Psoas muscle (tissue), 8 donors: ENCODE data around the gene SETBP1. TPM values are rescaled to one million over a fixed set of nuclear protein-coding genes. Genes with fewer than 3 reads are reported as not detected.

Experiments used
- ATAC-seq, 4 donors: fragments of 200-7000 bp; cut with Tn5 transposase; one replicate each; pipeline ENCODE4 v1.9.1; 2020; ENCODE audit warnings: moderate library complexity in 3 of 4, mild to moderate bottlenecking in 2 of 4
- DNase-seq, 2 donors: peaks; one replicate each; pipeline ENCODE4 v3.0.0-alpha.2; 2020
- H3K27ac ChIP-seq: fragments of 200-600 bp; one replicate; pipeline ENCODE4 v1.8.0; 2022
- H3K27me3 ChIP-seq, 3 donors: fragments of 200-600 bp in 1 of 3; one replicate each; pipeline versions ENCODE4 v1.6.1 to v1.8.0; 2013 to 2022; ENCODE audit warnings: low read length in 2 of 3, mild to moderate bottlenecking in 2 of 3, moderate library complexity in 1 of 3; ENCODE audit not compliant: insufficient read depth in 3 of 3
- H3K36me3 ChIP-seq, 2 donors: fragments of 200-600 bp in 1 of 2; one replicate each; pipeline versions ENCODE4 v1.6.1 to v1.8.0; 2013 to 2022; ENCODE audit warnings: low read depth in 1 of 2, mild to moderate bottlenecking in 1 of 2, moderate library complexity in 1 of 2; ENCODE audit not compliant: insufficient read depth in 1 of 2
- H3K4me1 ChIP-seq: fragments of 200-600 bp; one replicate; pipeline ENCODE4 v1.8.0; 2022
- H3K4me3 ChIP-seq: fragments of 200-600 bp; one replicate; pipeline ENCODE4 v1.8.0; 2022; ENCODE audit warnings: mild to moderate bottlenecking
- H3K9me3 ChIP-seq: fragments of 200-600 bp; one replicate; pipeline ENCODE4 v1.8.0; 2022
- WGBS, 3 donors: extraction: QIAGEN DNeasy Blood & Tissue Kit; methylation state at CpG; one replicate each; pipeline versions ENCODE4 v1.1.6 to v1.1.7; 2013; 5-methylcytosine and 5-hydroxymethylcytosine counted together
- intact Hi-C, 2 donors: fragments of 100-400 bp; cut with DNase I; formaldehyde crosslinking; loops; one replicate each; pipeline versions ENCODE4 v1.11.0 to v1.14.2; 2022
- polyA plus RNA-seq, 3 donors: library from polyadenylated mRNA; stranded (reverse); fragments of 200-250 nt; gene quantifications; one replicate each; pipeline ENCODE4 v1.2.3, GENCODE V29; 2013
- total RNA-seq, 4 donors: library from RNA; stranded (reverse); fragmentation: NEBNext Ultra II Directional in 2 of 4; extraction: Animal tissue kit (Norgen Biotek cat#: 25700) in 2 of 4; gene quantifications; one replicate each; pipeline versions ENCODE4 v1.2.1 to v1.2.4, GENCODE V29; 2021 to 2023
- TF ChIP-seq, protein P1 (sequence below): fragments of 200-600 bp; IDR thresholded peaks from one replicate; pipeline ENCODE4 v1.8.0; 2022; ENCODE audit warnings: antibody characterized with exemption
- donor health status: healthy with polysubstance abuse.
- donor health status: DM: no; HTN: no; CAD: no; lungs with moderate emphysema.
- donor health status: Bipolar disorder and iron deficiency.
- donor health status: healthy.
- donor health status: DM: yes; HTN: yes; CAD: no.
- donor health status: DM: no; HTN: no; CAD: no.
- donor health status: DM: no; HTN: no; CAD: no.
- donor health status: DM: yes; HTN: yes; CAD: no.

Gene SETBP1
- total and polyA plus RNA-seq, 7 donors: 0.61 to 21.0 (median 10.5) TPM

DNA sequence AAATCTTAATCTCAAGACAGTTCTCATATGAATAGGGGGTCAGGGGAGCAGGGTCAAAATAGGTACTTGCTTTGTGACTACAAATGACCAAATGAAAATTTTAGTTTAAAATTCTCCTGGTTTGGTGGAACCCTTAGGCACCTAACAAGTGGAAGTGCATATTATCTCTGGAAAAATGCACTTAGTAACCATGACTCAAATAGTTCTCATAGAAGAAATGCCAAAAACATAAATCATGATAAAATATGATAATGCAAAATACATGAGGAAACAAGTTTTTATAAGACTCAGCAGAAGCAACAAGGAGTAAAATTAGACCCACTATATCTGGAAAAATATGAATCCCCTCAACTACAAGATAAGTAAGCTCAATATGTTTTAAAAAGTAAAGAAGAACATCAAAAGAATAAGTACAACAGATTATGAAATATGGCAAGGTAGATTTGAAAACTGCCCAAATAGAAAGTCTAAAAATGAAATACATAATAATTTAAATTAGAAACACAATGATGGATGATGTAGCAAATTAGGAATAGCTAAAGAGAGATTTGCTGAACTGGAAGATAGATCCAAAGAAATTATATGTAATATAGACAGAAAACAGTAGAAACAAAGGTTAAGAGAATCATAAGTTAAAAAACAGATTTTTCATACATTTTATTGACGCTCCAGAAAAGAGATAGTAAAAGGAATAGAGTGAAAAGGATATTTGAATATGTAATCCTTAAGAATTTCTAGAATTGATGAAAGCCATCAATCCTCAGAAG, 308.3 kb downstream of the SETBP1 start:
- H3K27ac ChIP-seq: no peak overlapping the region
- intact Hi-C loops: no loop called here
- WGBS, 3 donors: 94 to 100% (median 96%) methylated on average over 1 of the region's 1 CpG

DNA sequence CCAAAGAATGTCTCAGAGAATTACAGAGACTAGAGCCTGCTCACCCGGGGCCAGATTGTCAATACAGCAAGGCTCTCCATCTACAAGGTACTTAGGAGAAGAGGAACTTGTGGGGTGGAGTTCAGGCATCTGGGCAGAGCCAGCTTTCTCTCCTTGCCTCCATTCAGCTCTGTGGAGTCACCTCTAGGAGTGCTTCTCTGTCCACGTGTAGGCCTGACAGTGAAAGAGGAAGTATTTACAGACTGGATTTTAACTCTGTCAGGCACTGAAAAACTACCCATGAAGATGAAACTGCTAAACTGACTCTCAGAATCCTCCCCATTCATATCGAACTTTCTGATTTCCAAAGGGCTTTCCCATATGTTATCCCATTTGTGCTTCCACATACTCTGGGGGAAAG, 315.6 kb downstream of the SETBP1 start:
- intact Hi-C loops: no loop called here

More for the DNA sequence above, 308.3 kb downstream of the SETBP1 start:
- Histone ChIP-seq H3K27me3 (no peaks in the 10 kb centered on the region), H3K4me1 (peaks cover 3% of the 10 kb centered on the region), H3K4me3 (no peak overlapping the region), H3K9me3 (no peaks in the 10 kb centered on the region), H3K36me3 (no peaks in the 10 kb centered on the region)
- ATAC-seq (no peak), DNase-seq (no peak)
- TF ChIP-seq, protein P1, sequence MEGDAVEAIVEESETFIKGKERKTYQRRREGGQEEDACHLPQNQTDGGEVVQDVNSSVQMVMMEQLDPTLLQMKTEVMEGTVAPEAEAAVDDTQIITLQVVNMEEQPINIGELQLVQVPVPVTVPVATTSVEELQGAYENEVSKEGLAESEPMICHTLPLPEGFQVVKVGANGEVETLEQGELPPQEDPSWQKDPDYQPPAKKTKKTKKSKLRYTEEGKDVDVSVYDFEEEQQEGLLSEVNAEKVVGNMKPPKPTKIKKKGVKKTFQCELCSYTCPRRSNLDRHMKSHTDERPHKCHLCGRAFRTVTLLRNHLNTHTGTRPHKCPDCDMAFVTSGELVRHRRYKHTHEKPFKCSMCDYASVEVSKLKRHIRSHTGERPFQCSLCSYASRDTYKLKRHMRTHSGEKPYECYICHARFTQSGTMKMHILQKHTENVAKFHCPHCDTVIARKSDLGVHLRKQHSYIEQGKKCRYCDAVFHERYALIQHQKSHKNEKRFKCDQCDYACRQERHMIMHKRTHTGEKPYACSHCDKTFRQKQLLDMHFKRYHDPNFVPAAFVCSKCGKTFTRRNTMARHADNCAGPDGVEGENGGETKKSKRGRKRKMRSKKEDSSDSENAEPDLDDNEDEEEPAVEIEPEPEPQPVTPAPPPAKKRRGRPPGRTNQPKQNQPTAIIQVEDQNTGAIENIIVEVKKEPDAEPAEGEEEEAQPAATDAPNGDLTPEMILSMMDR: no peak

DNA sequence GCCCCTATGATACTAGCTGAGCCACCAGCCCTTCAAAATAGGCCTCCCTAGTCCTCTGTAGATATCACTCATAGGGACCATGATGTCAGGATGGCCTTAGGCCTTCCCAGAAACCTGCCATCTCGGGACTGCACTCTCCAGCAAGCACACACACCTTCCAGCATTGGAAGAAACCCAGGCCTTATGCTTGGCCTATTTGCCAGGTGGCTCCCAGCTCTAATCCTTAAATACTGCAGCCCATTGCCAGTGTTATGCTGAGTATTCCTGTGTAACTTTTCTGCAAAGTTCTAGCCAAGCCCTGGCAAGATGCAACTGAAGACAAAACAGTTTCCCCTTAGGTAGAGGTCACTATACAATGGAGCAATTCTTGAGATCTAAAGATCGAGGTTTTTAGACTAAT, 316.5 kb downstream of the SETBP1 start:
- TF ChIP-seq, protein P1: no peak
- Histone ChIP-seq H3K36me3 (no peaks in the 10 kb centered on the region), H3K27ac (no peak overlapping the region), H3K4me3 (no peak overlapping the region), H3K4me1 (no peaks in the 10 kb centered on the region), H3K27me3 (no peaks in the 10 kb centered on the region), H3K9me3 (peaks cover 4% of the 10 kb centered on the region)
- intact Hi-C loops: no loop called here
- DNase-seq (no peak), ATAC-seq (peak in 1 of 4 donors; percentile 28)
- 44 to 52% (median 46%) methylated on average over 2 of the region's 2 CpGs for WGBS, 3 donors

More for the DNA sequence above, 315.6 kb downstream of the SETBP1 start:
- no peak for DNase-seq
- H3K4me1 ChIP-seq: no peaks in the 10 kb centered on the region
- no peaks in the 10 kb centered on the region for H3K36me3 ChIP-seq
- peaks cover 4% of the 10 kb centered on the region for H3K9me3 ChIP-seq
- no peaks in the 10 kb centered on the region for H3K27me3 ChIP-seq
- no peak overlapping the region for H3K27ac ChIP-seq
- no peak overlapping the region for H3K4me3 ChIP-seq
- ATAC-seq: no peak
- TF ChIP-seq, protein P1: no peak
- WGBS, 3 donors: 76 to 83% (median 81%) methylated on average over 3 of the region's 3 CpGs

DNA sequence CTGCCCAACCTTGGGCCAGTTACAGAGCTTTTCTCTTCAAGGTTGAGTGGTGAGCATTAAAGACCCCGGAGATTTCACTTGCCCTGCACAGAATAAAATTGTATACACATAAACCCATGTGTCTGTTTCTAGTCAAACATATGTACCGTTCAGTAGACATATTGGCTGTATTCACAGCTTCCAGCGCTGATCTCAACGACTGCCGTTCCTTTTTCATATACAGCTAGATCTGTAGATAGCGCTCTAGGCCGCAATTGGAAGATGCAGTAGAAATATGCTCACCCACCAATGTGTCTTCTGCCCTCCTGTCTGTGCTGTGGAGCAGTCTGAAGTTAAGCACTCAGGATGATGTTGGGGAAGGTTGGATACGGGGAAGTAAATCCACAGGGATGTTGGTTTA, 317.7 kb downstream of the SETBP1 start:
- no peaks in the 10 kb centered on the region for H3K4me1 ChIP-seq
- TF ChIP-seq, protein P1: no peak
- H3K4me3 ChIP-seq: no peak overlapping the region
- no peak overlapping the region for H3K27ac ChIP-seq
- no peak for ATAC-seq
- 96 to 97% (median 97%) methylated on average over 8 of the region's 8 CpGs for WGBS, 3 donors
- no peak for DNase-seq
- no peaks in the 10 kb centered on the region for H3K36me3 ChIP-seq
- intact Hi-C loops: no loop called here
- H3K9me3 ChIP-seq: peaks cover 4% of the 10 kb centered on the region
- H3K27me3 ChIP-seq: no peaks in the 10 kb centered on the region
